PC-3 (cell line): ENCODE data around the gene CFL1. TPM values are rescaled to one million over a fixed set of nuclear protein-coding genes. Genes with fewer than 3 reads are reported as not detected.

Experiments used
- ATAC-seq: fragments of 200-7000 bp; cut with Tn5 transposase; 2 replicates; pipeline ENCODE4 v1.9.1; 2020; ENCODE audit warnings: mild to moderate bottlenecking, moderate library complexity
- BruUV-seq: library from RNA; stranded (reverse); fragments of 400-500 nt; replicated peaks from 2 replicates; lab custom pipeline; 2021; lab: Mats Ljungman, UMichigan
- CTCF ChIA-PET: fragments of 300-600 bp; sonication (Branson Sonifier 250); formaldehyde crosslinking; loops from one replicate; lab custom pipeline; 2022; ENCODE audit warnings: antibody characterized with exemption; lab: Charles Lee
- POLR2A ChIA-PET: fragments of 300-600 bp; sonication (Branson Sonifier 250); formaldehyde crosslinking; loops from one replicate; lab custom pipeline; 2022; ENCODE audit warnings: antibody characterized with exemption; ENCODE audit not compliant: unreplicated experiment; lab: Charles Lee
- DNase-seq: peaks from one replicate; pipeline ENCODE4 v3.0.0-alpha.2; 2015
- H2AFZ ChIP-seq: fragments of 300-600 bp; sonication (generic); 2 replicates; pipeline ENCODE4 v1.6.0; 2016; ENCODE audit warnings: antibody characterized with exemption, low read length
- H3F3A ChIP-seq: fragments of 300-600 bp; sonication (generic); one replicate; pipeline ENCODE4 v1.6.0; 2017; ENCODE audit warnings: antibody characterized with exemption, low read length, control low read depth, mild to moderate bottlenecking; ENCODE audit not compliant: unreplicated experiment
- H3K27ac ChIP-seq: fragments of 300-600 bp; sonication (generic); 2 replicates; pipeline ENCODE4 v1.5.1; 2016; ENCODE audit warnings: mild to moderate bottlenecking, low read length
- H3K27me3 ChIP-seq: fragments of 300-600 bp; sonication (generic); 2 replicates; pipeline ENCODE4 v1.6.1; 2016; ENCODE audit warnings: low read length, mixed read lengths
- H3K36me3 ChIP-seq: fragments of 300-600 bp; sonication (generic); 2 replicates; pipeline ENCODE4 v1.6.1; 2016; ENCODE audit warnings: low read depth, mixed run types, low read length, mixed read lengths
- H3K4me1 ChIP-seq: fragments of 300-600 bp; sonication (generic); 2 replicates; pipeline ENCODE4 v1.5.1; 2016; ENCODE audit warnings: low read length; ENCODE audit not compliant: insufficient read depth
- H3K4me2 ChIP-seq: fragments of 300-600 bp; sonication (generic); 2 replicates; pipeline ENCODE4 v1.6.0; 2016; ENCODE audit warnings: low read length
- H3K4me3 ChIP-seq: fragments of 300-600 bp; sonication (generic); 2 replicates; pipeline ENCODE4 v1.5.1; 2016; ENCODE audit warnings: mild to moderate bottlenecking, low read length, mixed read lengths
- H3K79me2 ChIP-seq: fragments of 300-600 bp; sonication (generic); 2 replicates; pipeline ENCODE4 v1.6.1; 2017; ENCODE audit warnings: low read length, mixed read lengths
- H3K9ac ChIP-seq: fragments of 300-600 bp; sonication (generic); 2 replicates; pipeline ENCODE4 v1.6.0; 2016; ENCODE audit warnings: mild to moderate bottlenecking, low read length
- H3K9me2 ChIP-seq: fragments of 300-600 bp; sonication (generic); replicated peaks from 2 replicates; pipeline ENCODE4 v1.6.1; 2016; ENCODE audit warnings: mixed run types, low read length, mixed read lengths
- H3K9me3 ChIP-seq: fragments of 300-600 bp; sonication (generic); 2 replicates; pipeline ENCODE4 v1.6.1; 2016; ENCODE audit warnings: low read length, mixed read lengths
- H4K20me1 ChIP-seq: fragments of 300-600 bp; sonication (generic); 2 replicates; pipeline ENCODE4 v1.6.1; 2016; ENCODE audit warnings: low read length, mixed read lengths
- CTCF ChIP-seq: fragments of 300-600 bp; sonication (generic); conservative IDR thresholded peaks from 2 replicates; pipeline ENCODE4 v1.5.1; 2017; ENCODE audit warnings: antibody characterized with exemption, low read depth, mild to moderate bottlenecking, low read length
- EZH2 ChIP-seq: fragments of 300-600 bp; sonication (generic); IDR thresholded peaks from one replicate; pipeline ENCODE4 v1.6.1; 2017; ENCODE audit warnings: antibody characterized with exemption, mild to moderate bottlenecking, low read length; ENCODE audit not compliant: unreplicated experiment
- EZH2phosphoT487 ChIP-seq: fragments of 300-600 bp; sonication (generic); IDR thresholded peaks from 2 replicates; pipeline ENCODE4 v1.6.1; 2018; ENCODE audit warnings: mild to moderate bottlenecking, antibody characterized with exemption, low read length, borderline replicate concordance
- intact Hi-C: fragments of 100-400 bp; cut with micrococcal nuclease; formaldehyde crosslinking; loops from 2 replicates; pipeline ENCODE4 v1.9.0; 2023
- total RNA-seq: library from RNA; depleted of rRNA; stranded (reverse); fragments of >200 nt; gene quantifications from 2 replicates; pipeline ENCODE4 v1.2.3, GENCODE V29; 2014

Gene CFL1
- total RNA-seq, 1 experiment from 2014 or later: 2,710 TPM

DNA sequence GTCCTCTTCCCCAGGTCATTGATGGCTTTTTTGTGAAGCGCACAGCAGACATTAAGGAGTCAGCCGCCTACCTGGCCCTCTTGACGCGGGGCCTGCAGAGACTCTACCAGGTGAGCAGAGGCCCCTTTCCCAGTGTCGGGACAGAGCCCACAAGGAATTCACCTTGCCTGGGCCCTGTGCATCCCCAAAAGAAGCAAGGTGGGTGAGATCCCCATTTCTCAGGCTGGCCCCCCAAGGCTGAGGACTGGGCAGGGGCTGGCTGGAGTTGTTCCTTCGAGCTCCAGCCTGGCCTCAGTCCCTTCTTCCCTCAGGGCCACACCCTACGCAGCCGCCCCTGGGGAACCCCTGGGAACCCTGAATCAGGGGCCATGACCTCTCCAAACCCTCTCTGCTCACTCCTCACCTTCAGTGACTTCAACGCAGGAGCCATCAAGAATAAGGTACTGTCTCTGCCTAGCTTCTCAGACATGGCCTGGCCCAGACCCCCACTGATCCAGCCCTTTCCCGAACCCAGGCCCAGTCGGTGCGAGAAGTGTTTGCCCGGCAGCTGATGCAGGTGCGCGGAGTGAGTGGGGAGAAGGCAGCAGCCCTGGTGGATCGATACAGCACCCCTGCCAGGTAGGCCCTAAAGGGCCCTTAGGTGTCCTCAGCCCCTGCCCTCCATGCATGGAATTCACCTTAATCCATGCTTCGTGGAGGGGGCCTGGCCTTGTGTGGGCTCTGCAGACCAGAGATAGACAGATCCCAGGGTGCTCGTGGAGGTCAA, 6.9 kb upstream of the CFL1 start:
- no peak for DNase-seq
- CTCF ChIA-PET: no interaction called here
- no peaks in the 10 kb centered on the region for H3K27me3 ChIP-seq
- H2AFZ ChIP-seq: no peak overlapping the region
- peaks cover 25% of the 10 kb centered on the region for H3K79me2 ChIP-seq
- H3K4me3 ChIP-seq: no peak overlapping the region
- no peaks in the 10 kb centered on the region for H4K20me1 ChIP-seq
- no peak overlapping the region for H3K4me2 ChIP-seq
- peaks cover 2% of the 10 kb centered on the region for H3F3A ChIP-seq
- no peak for ATAC-seq
- H3K9ac ChIP-seq: no peak overlapping the region
- no TSS peak for BruUV-seq
- H3K9me3 ChIP-seq: no peaks in the 10 kb centered on the region
- no peaks in the 10 kb centered on the region for H3K9me2 ChIP-seq
- peaks cover 11% of the 10 kb centered on the region for H3K4me1 ChIP-seq
- intact Hi-C loops: no loop called here
- no peak overlapping the region for H3K27ac ChIP-seq
- peaks cover 20% of the 10 kb centered on the region; the same call in 1 of the 2 replicates for H3K36me3 ChIP-seq
- POLR2A ChIA-PET: no interaction called here
- TF ChIP-seq EZH2: no peak
- TF ChIP-seq CTCF: no peak
- TF ChIP-seq EZH2phosphoT487: no peak

GRCh38 chr11:65863889-65864705, 6.1 kb upstream of the CFL1 start:
- no peak overlapping the region for H3K4me2 ChIP-seq
- intact Hi-C loops: no loop called here
- H2AFZ ChIP-seq: no peak overlapping the region
- ChIA-PET POLR2A (no interaction called here), CTCF (no interaction called here)
- peaks cover 25% of the 10 kb centered on the region for H3K79me2 ChIP-seq
- ATAC-seq (no peak), DNase-seq (no peak)
- no peaks in the 10 kb centered on the region for H3K27me3 ChIP-seq
- H3K9me2 ChIP-seq: no peaks in the 10 kb centered on the region
- peaks cover 16% of the 10 kb centered on the region for H3K4me1 ChIP-seq
- H3K36me3 ChIP-seq: peaks cover 20% of the 10 kb centered on the region; the same call in 1 of the 2 replicates
- no peak overlapping the region for H3K4me3 ChIP-seq
- no peaks in the 10 kb centered on the region for H3K9me3 ChIP-seq
- no peaks in the 10 kb centered on the region for H4K20me1 ChIP-seq
- TF ChIP-seq CTCF (no peak), EZH2 (no peak), EZH2phosphoT487 (no peak)
- H3K9ac ChIP-seq: no peak overlapping the region
- no peak overlapping the region for H3K27ac ChIP-seq
- peaks cover 5% of the 10 kb centered on the region for H3F3A ChIP-seq
- BruUV-seq: no TSS peak
